NCI-H128 (cell line): ENCODE data around the gene DBX1.
"Not testable (repeated sequence)": the region's sequence is repeated elsewhere in the genome, so short reads cannot be mapped to it uniquely, and the experiment has no call there.

ENCODE experiments used
- DNase-seq: peaks from one replicate; lab custom pipeline; 2025; ENCODE audit not compliant: unreplicated experiment; lab: John Stamatoyannopoulos, UW

Gene DBX1

GRCh38 chr11:20160425-20161229 lies at the start of gene DBX1:
Gene DBX1 (minus strand): TSS chr11:20160475. CDS start chr11:20160324, 151 bp downstream.
- DNase-seq = no peak

GRCh38 chr11:20208622-20209111 lies 48.4 kb upstream of the DBX1 start:
- no peak for DNase-seq

GRCh38 chr11:20207781-20208621 lies 47.7 kb upstream of the DBX1 start:
- no peak for DNase-seq

GRCh38 chr11:20205807-20206206 lies 45.5 kb upstream of the DBX1 start:
- no peak for DNase-seq

- DNase-seq = no peak
Observed at GRCh38 chr11:20204681-20205080, 44.4 kb upstream of the DBX1 start.

- DNase-seq = no peak
Observed at GRCh38 chr11:20203831-20204230, 43.6 kb upstream of the DBX1 start.

GRCh38 chr11:20201231-20201630 lies 41.0 kb upstream of the DBX1 start:
- no peak for DNase-seq

GRCh38 chr11:20200331-20200955 lies 40.2 kb upstream of the DBX1 start:
- DNase-seq = not testable (repeated sequence)

GRCh38 chr11:20197881-20198280 lies 37.6 kb upstream of the DBX1 start:
- no peak for DNase-seq

GRCh38 chr11:20194470-20194869 lies 34.2 kb upstream of the DBX1 start:
- DNase-seq = no peak

GRCh38 chr11:20193307-20193706 lies 33.0 kb upstream of the DBX1 start:
- DNase-seq = no peak

- DNase-seq = no peak
Observed at GRCh38 chr11:20192641-20193040, 32.4 kb upstream of the DBX1 start.

GRCh38 chr11:20192151-20192550 lies 31.9 kb upstream of the DBX1 start:
- no peak for DNase-seq

- DNase-seq = no peak
Observed at GRCh38 chr11:20178976-20179375, 18.7 kb upstream of the DBX1 start.

- no peak for DNase-seq
Observed at GRCh38 chr11:20177136-20177535, 16.9 kb upstream of the DBX1 start.

GRCh38 chr11:20172721-20173447 lies 12.6 kb upstream of the DBX1 start:
- no peak for DNase-seq

GRCh38 chr11:20163783-20164481 lies 3.7 kb upstream of the DBX1 start:
- no peak for DNase-seq

GRCh38 chr11:20162824-20163782 lies 2.8 kb upstream of the DBX1 start:
- no peak for DNase-seq
